ENCODE data around the gene TRIM62.

- TF ChIP-seq EZH2 (IDR thresholded peaks at IDR 0.05; ENCODE audit: borderline replicate concordance) (no peak), CTCF (IDR thresholded peaks at IDR 0.05; ENCODE audit: poor library complexity) (no peak)
Observed at GRCh38 chr1:33120436-33121231, 61.2 kb downstream of the TRIM62 start.

All from hepatocyte (in vitro differentiated cells).